Neural progenitor cell (in vitro differentiated cells): Measurements from ENCODE around the gene GDPGP1.

ENCODE experiments used
- EZH2 ChIP-seq: fragments of 200-600 bp; sonication (generic); IDR thresholded peaks from 2 replicates; pipeline ENCODE4 v1.6.1; 2017; ENCODE audit warnings: antibody characterized with exemption, mild to moderate bottlenecking, moderate library complexity
- EZH2phosphoT487 ChIP-seq: fragments of 200-600 bp; sonication (generic); IDR thresholded peaks from 2 replicates; pipeline ENCODE4 v1.6.1; 2017; ENCODE audit warnings: antibody characterized with exemption
- TF ChIP-seq, protein P1 (sequence below): fragments of 200-600 bp; sonication (generic); IDR thresholded peaks from 2 replicates; pipeline ENCODE4 v1.5.1; 2017; ENCODE audit warnings: antibody characterized with exemption, mild to moderate bottlenecking

DNA sequence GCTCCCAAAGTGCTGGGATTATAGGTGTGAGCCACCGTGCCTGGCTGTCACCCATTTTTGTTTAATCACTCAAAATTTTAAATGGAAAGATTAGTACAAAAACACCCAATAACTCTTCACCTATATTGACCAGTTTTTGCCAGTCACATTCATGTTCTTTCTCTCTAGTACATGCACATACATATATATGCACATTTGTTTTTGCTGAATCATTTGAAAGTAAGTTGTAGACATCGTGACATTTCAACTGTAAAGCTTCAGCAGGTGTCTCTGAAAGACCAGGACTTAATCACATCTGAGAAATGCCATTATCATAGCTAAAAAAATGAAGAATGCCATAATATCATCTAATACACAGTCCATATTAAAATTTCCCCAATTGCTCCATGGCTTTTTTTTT, 39.4 kb upstream of the GDPGP1 start:
- TF ChIP-seq, protein P1, sequence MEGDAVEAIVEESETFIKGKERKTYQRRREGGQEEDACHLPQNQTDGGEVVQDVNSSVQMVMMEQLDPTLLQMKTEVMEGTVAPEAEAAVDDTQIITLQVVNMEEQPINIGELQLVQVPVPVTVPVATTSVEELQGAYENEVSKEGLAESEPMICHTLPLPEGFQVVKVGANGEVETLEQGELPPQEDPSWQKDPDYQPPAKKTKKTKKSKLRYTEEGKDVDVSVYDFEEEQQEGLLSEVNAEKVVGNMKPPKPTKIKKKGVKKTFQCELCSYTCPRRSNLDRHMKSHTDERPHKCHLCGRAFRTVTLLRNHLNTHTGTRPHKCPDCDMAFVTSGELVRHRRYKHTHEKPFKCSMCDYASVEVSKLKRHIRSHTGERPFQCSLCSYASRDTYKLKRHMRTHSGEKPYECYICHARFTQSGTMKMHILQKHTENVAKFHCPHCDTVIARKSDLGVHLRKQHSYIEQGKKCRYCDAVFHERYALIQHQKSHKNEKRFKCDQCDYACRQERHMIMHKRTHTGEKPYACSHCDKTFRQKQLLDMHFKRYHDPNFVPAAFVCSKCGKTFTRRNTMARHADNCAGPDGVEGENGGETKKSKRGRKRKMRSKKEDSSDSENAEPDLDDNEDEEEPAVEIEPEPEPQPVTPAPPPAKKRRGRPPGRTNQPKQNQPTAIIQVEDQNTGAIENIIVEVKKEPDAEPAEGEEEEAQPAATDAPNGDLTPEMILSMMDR = no peak
- no peak for TF ChIP-seq EZH2
- no peak for TF ChIP-seq EZH2phosphoT487
